Kidney capillary endothelial cell (primary cell): ENCODE data around the gene ST6GAL1.
"Not testable (repeated sequence)": the region's sequence is repeated elsewhere in the genome, so short reads cannot be mapped to it uniquely, and the experiment has no call there.

ENCODE experiments used
- DNase-seq: peaks from one replicate; pipeline ENCODE4 v3.0.0-alpha.2; 2018; ENCODE audit warnings: low spot score

Gene ST6GAL1

DNA sequence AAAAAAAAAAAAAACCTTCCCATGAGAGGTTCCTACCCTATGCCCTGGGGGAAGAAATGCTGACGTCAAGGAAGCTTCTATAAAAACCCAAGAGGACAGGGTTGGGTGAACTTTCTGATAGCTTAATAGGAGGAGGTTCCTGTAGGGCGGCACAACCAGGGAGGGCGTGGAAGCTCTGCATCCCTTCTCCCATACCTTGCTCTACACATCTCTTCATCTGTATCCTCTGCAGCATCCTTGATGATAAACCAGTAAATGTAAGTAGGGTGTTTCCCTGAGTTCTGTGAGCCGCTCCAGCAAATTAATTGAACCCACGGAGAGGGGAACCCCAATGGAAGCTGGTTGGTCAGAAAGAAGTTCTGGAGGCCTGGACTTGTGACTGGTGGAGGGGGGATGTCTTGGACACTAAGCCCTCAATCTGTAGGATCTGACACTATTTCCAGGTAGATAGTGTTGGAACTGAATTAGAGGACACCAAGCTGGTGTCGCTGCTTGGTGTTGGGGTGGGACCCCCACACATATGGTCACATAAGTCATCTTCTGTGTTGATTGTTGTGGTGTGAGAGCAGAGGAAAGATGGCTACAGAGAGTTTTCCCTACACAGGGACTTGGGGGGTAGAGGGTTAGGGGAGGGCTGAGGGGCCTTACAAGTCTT, 91.5 kb downstream of the ST6GAL1 start:
- DNase-seq = no peak

DNA sequence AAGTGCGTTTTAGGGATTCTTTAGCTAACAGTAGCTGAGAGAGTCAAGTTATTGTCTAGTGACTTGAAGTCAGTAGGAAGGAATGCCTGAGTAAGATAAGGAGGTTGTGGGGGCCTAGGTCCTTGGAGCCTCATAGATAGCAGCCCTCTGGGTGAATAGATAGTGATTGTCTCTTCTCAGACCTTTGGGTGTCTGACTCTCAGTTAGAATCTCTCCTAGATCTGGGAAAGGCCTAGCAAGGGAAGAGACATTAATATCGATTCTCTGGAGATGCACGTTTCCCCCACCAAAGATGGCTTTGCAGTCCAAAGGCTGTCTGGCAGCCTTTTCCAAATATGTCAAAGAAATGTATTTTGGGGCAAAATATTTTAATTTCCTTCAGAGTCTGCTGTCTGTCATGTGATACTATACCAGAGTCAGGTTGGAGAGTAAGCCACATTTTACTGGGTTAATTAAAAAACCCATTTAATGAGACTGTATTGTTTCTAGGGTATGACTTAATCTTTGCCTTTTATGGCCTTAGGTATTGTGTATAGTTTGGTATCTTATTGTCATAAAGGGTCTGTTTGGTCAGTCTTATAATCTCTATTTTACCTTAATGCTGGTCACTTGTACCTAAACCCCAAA, 92.2 kb downstream of the ST6GAL1 start:
- DNase-seq = no peak

GRCh38 chr3:187023340-187023739, 93.0 kb downstream of the ST6GAL1 start:
- DNase-seq = not testable (repeated sequence)

DNA sequence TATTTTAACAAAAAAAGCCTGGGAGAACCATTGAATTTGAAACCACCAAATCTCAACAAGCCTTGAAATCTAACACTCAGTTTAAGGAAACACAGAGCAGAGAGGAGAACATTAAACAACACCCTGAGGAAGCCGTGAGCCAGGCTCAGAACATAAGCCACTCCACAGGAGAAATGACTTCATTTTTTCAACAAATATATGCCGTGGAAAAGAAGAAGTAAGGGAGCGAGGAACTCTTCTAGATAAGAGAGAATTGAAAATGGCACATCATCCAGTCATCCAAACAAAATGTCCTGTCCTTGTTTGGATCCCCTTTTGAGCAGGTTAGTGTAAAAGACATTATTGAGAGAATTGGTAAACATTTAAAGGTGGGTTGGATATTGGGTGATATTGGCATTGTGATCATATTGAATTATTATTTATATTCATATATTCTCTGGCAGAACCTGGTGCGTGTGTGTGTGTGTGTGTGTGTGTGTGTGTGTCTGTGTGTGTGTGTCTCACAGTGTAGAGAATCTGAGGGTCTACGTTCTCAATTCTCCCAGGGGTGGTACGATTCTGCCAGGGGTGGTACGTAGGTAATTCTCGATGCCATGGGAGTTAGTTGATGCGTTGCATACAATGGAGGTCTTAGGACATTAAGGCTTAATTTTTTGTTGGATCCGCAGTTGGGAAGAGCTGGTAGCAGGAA, 94.4 kb downstream of the ST6GAL1 start:
- DNase-seq = no peak

- DNase-seq = no peak
These were observed 94.9 kb downstream of the ST6GAL1 start for GRCh38 chr3:187025254-187025655.

DNA sequence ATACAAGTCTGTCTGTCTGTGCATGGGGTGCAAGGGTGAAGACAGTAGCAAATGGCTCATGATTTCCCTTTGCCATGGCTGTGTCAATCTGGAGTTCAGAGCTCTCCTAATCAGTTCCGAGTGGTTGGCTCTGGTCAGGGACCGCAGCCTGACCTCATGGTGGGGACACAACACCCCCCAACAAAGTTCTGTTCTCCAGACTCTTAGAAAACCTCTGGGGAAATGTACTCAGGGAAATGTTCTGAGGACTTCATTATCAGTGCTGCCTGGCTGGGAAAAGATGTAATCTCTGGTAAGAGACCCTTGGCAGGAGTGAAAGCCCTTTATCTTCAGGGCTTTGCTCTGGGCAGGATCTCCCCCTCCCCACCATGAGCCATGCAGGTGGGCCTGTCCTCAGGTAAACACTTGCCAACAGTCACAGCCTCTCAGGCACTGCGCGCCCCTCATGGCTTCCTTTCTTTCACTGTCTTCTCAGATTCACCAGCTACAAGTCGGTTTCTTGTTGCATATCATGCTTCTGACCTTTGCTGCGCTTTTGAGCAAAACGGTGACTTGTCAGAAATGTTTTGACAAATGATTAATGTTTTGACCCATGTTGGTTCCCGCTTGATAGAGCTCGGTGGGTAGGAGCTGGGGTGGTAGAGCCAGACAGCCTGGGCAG, 95.5 kb downstream of the ST6GAL1 start:
- no peak for DNase-seq

GRCh38 chr3:187026317-187026670, 96.0 kb downstream of the ST6GAL1 start:
- no peak for DNase-seq

- no peak for DNase-seq
These were observed 97.4 kb downstream of the ST6GAL1 start for GRCh38 chr3:187027531-187028278.

DNA sequence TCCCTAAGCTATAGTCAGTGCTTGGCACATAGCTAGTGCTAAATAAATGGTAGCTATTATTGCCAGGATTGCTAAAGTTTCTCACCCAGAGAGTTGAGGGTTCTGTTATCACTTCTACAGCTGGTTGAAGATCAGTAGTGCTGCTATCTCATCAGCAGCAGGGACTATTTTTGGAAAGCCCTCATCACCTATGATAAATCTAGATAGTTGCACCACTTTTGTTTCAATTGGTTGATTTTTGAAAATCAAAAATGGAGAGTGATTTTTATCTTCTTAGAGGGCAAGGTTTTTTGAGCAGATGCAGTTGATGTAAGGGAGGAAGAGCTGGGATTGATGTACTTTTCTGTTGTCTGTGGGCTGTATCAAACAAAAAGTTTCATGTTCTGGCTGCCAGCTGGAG, 101.6 kb downstream of the ST6GAL1 start:
- DNase-seq = no peak

- DNase-seq = no peak
These were observed 106.1 kb downstream of the ST6GAL1 start for GRCh38 chr3:187036394-187036793.

DNA sequence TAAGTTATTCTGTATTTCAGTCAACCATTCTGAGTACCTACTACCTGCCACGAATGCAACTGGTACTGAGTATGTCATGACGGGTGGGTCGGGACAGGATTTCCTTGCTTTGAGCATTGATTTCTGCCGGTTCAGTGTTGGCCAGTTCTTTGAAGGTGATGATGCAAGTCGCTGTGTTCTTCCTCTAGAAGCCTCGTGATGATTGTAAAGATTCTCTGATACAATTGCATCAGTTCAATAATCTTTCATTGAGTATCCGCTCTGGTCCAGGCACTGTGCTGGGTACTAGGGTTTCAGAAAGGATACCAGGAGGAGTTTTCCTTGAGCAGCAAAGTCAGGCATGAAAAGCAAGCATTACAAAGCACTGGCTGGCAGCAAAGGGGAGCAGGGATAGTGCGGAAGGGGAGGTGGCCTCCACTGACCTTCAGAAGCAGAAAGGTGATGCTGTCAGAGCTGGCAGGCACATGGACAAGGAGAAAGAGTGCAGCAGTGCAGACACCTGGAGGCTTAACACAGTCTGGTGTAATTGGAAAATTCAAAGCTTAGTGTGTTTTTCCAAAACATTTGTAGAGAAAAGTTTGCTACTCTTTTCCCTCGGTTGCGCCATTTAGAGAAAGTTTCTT, 108.9 kb downstream of the ST6GAL1 start:
- DNase-seq = no peak

DNA sequence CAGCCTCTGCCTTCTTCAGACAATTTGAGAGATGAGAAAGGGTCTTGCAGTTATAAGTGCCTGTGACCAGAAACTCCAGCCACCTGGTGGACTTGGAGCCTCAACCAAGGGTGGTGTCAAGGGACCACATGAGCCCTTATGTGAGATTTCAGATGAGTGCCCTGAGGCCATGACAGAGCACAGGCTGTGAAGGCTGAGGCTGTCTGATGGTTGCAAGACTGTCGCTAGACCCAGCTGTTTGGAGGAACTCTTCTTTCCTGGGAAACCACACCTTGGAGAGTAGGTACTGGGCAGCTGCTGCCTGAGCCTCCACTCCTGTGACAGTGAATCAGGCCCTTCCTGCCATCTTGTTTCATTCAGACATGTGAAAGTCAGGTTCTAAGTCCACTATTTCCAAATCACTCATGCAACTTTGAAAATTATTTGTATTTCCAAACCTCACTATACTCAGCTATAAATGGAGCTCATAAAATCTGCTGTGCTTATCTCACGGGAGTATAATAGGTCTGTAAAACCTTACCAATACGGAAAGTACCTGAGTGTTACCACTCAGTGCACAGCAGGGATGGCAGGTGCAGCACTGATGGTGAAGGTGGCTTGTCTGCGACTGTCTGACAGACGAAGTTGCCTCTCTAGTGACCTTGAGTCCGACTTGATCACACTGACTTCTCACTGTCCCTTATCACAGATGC, 109.5 kb downstream of the ST6GAL1 start:
- no peak for DNase-seq

DNA sequence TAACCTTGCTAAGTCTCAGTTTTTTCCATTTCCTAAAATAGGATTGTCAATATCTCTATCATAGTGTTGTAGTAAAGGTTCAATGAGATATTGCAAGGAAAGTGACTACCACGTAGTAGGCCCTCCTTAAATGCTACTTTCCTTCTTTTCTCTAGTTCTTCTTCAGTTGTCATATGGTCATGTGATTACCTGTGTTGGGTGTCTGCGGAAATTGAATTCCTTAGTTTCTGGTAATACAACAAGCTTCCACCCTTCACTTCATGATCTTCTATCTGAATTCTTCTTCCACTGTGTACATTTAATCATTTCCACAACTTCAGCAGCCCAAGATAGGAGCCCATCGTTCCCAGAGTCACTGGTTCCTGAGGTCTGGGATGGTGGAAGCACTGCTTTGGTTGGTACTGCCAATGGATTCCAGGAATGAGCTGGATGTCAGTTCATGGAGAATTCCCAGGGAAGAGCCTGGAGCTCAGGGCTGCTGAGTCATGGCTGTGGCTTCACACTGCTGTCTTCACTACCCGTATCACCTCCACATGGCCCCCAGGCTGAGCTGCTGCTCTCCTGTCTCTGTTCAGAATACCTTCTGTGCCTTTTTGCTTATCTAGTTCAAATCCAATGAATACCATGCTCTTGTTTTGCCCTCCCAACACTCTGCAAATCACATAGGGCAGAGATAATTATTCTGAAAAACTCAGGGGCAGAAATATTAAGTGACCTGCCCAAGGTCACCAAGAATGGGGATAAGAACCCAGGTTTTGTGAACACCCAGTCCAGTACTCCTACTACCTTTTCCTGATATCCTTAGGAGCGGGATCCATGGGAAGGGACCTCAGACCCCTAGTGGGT, 110.4 kb downstream of the ST6GAL1 start:
- no peak for DNase-seq

DNA sequence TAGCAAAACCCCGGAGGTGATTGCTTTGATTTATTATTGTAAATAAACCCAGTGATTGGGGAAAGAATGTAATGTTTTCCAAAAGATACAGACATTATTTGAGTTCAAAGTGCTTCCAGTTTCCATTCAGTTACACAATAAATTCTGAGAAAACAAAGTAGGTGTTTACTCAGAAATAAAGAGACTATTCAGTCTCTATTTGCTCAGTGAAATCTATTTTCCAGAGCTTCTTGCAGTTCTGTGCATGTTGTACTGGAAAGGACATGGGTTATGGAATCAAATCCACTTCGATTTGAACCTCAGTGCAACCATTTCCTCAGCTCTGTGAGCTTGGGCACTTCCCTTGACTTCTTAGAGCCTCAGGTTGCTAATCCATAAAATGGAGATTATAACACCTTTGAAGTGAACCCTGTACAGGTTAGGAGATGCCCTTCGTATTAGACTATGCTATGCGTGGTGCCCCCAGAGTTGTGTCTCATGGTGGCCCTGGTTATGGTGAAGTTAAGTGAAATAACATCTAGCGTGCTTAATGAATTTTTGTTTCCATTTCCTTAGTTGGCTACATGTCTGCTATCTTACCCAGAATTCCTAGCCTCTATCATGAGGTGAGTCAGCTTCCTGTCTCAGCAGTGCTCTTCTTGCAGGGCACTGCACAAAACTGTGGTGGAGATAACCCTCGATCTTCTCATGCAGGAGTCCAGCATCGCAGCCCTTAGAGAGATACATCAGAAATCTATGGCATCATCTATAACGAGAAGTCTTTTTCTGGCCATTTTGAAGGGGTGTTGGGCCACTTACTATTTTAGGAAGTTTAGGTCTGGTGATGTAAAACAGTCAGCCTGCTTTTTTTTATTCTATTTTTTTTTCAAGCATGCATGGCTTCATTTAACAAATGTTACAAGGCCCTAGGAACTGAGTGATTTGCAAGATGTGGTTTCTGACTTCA, 111.3 kb downstream of the ST6GAL1 start:
- DNase-seq = peak; percentile 31

- DNase-seq = no peak
These were observed 112.0 kb downstream of the ST6GAL1 start for GRCh38 chr3:187042346-187042745.

DNA sequence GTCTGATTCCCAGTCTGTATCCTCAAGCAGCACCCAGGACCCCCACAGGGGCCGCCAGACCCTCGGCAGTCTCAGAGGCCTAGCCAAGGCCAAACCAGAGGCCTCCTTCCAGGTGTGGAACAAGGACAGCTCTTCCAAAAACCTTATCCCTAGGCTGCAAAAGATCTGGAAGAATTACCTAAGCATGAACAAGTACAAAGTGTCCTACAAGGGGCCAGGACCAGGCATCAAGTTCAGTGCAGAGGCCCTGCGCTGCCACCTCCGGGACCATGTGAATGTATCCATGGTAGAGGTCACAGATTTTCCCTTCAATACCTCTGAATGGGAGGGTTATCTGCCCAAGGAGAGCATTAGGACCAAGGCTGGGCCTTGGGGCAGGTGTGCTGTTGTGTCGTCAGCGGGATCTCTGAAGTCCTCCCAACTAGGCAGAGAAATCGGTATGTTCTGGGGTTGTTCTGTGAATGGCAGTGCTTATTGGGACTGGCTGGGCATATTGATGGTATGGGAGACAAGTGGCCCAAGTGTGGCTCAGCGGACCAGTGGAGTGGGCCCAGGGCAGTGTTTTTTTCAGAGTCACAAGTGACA, 112.6 kb downstream of the ST6GAL1 start:
- DNase-seq = no peak

- DNase-seq = peak; percentile 37
These were observed 113.9 kb downstream of the ST6GAL1 start for GRCh38 chr3:187044206-187044605.

- DNase-seq = peak; percentile 53
These were observed 114.7 kb downstream of the ST6GAL1 start for GRCh38 chr3:187044867-187045552.
